TTC549 (cell line): ENCODE measurements around the gene PSMB7.
A peak's percentile ranks its signal among the peaks of the same experiment; 100 is the strongest.

ENCODE experiments used
- FAIRE-seq: peaks from 2 replicates; lab custom pipeline; 2012; peaks lifted over from hg19 to GRCh38; lab: Jason Lieb, UNC

Gene PSMB7

GRCh38 chr9:124442826-124443225, 27.6 kb upstream of the PSMB7 start:
- FAIRE-seq = no peak

- no peak for FAIRE-seq
Measured at GRCh38 chr9:124442379-124442778, 27.1 kb upstream of the PSMB7 start.

GRCh38 chr9:124441291-124441690, 26.0 kb upstream of the PSMB7 start:
- no peak for FAIRE-seq

- no peak for FAIRE-seq
Measured at GRCh38 chr9:124440786-124441185, 25.5 kb upstream of the PSMB7 start.

- FAIRE-seq = no peak
Measured at GRCh38 chr9:124439686-124440243, 24.5 kb upstream of the PSMB7 start.

- FAIRE-seq = no peak
Measured at GRCh38 chr9:124439086-124439485, 23.8 kb upstream of the PSMB7 start.

GRCh38 chr9:124438091-124438490, 22.8 kb upstream of the PSMB7 start:
- no peak for FAIRE-seq

- no peak for FAIRE-seq
Measured at GRCh38 chr9:124437086-124437485, 21.8 kb upstream of the PSMB7 start.

- FAIRE-seq = no peak
Measured at GRCh38 chr9:124436320-124436719, 21.1 kb upstream of the PSMB7 start.

GRCh38 chr9:124429530-124429867, 14.3 kb upstream of the PSMB7 start:
- FAIRE-seq = no peak

- no peak for FAIRE-seq
Measured at GRCh38 chr9:124428751-124429529, 13.7 kb upstream of the PSMB7 start.

GRCh38 chr9:124427281-124427680, 12.0 kb upstream of the PSMB7 start:
- no peak for FAIRE-seq

- no peak for FAIRE-seq
Measured at GRCh38 chr9:124426361-124426760, 11.1 kb upstream of the PSMB7 start.

GRCh38 chr9:124425733-124426132, 10.5 kb upstream of the PSMB7 start:
- peak; percentile 89 for FAIRE-seq

- FAIRE-seq = no peak
Measured at GRCh38 chr9:124423591-124423990, 8.3 kb upstream of the PSMB7 start.

GRCh38 chr9:124423155-124423554, 7.9 kb upstream of the PSMB7 start:
- FAIRE-seq = no peak

GRCh38 chr9:124420991-124421543, 5.8 kb upstream of the PSMB7 start:
- no peak for FAIRE-seq

- no peak for FAIRE-seq
Measured at GRCh38 chr9:124419832-124420489, 4.7 kb upstream of the PSMB7 start.

- FAIRE-seq = no peak
Measured at GRCh38 chr9:124415852-124416484, 726 bp upstream of the PSMB7 start.

GRCh38 chr9:124414612-124415011, 630 bp downstream of the PSMB7 start:
- FAIRE-seq = no peak

- FAIRE-seq = no peak
Measured at GRCh38 chr9:124412228-124412575, 3.0 kb downstream of the PSMB7 start.

GRCh38 chr9:124411514-124412227, 3.6 kb downstream of the PSMB7 start:
- FAIRE-seq = no peak
